ENCODE data around the gene CLEC1B. TPM values are rescaled to one million over a fixed set of nuclear protein-coding genes. Genes with fewer than 3 reads are reported as not detected.

CLEC1B gene
- total and polyA plus RNA-seq, 9 of the 15 experiments (the other 6 are each of a cell fraction or from before 2014, with no cell fraction given) = not detected

- 0% methylated on average over 1 of the region's 3 CpGs for WGBS (ENCODE audit: insufficient coverage, low coverage, missing lambda C conversion rate)
- no peaks in the 10 kb centered on the region for H3K27me3 ChIP-seq (ENCODE audit: control insufficient read depth in 2 of 2, insufficient read depth in 2 of 2, low read length in 2 of 2)
- POLR2A ChIA-PET = no interaction called here
- no peaks in the 10 kb centered on the region for H3K9me1 ChIP-seq (ENCODE audit: control insufficient read depth, insufficient read depth, low read length)
- H3K4me2 ChIP-seq (ENCODE audit: insufficient read depth, low read length) = no peak overlapping the region
- ATAC-seq (no peak), DNase-seq (ENCODE audit: extremely low read depth in 1 of 4, low spot score in 3 of 4) (no peak), FAIRE-seq (no peak)
- H3K9ac ChIP-seq (ENCODE audit: insufficient read depth in 1 of 2, low read depth in 2 of 2, low read length in 2 of 2) = no peak overlapping the region
- in situ Hi-C loops (cut with MboI) = no loop called here
- CTCF ChIA-PET (ENCODE audit: low intra/inter-chr PET ratio) = no interaction called here
- H3K36me3 ChIP-seq (ENCODE audit: control insufficient read depth, insufficient read depth, low read length) = no peaks in the 10 kb centered on the region
- no peak overlapping the region for H2AFZ ChIP-seq (ENCODE audit: low read depth, low read length)
- H3K27ac ChIP-seq (ENCODE audit: extremely low read depth, low read depth, low read length) = no peak overlapping the region
- no peaks in the 10 kb centered on the region for H3K79me2 ChIP-seq (ENCODE audit: control insufficient read depth, insufficient read depth, low read length)
- H3K4me3 ChIP-seq = no peak overlapping the region
- BruUV-seq (replicated peaks) = no TSS peak
- intact Hi-C loops (cut with micrococcal nuclease) = no loop called here
- H3K4me1 ChIP-seq (replicated peaks in 1 of 2; ENCODE audit: control insufficient read depth in 2 of 2, insufficient read depth in 2 of 2, low read length in 2 of 2) = no peaks in the 10 kb centered on the region
- no peaks in the 10 kb centered on the region for H3K9me3 ChIP-seq (replicated peaks; ENCODE audit: control insufficient read depth, insufficient read depth, low read depth, low read length)
- no peaks in the 10 kb centered on the region for H4K20me1 ChIP-seq (replicated peaks; ENCODE audit: control insufficient read depth, insufficient read depth, low read length)
- TF ChIP-seq, protein P1, sequence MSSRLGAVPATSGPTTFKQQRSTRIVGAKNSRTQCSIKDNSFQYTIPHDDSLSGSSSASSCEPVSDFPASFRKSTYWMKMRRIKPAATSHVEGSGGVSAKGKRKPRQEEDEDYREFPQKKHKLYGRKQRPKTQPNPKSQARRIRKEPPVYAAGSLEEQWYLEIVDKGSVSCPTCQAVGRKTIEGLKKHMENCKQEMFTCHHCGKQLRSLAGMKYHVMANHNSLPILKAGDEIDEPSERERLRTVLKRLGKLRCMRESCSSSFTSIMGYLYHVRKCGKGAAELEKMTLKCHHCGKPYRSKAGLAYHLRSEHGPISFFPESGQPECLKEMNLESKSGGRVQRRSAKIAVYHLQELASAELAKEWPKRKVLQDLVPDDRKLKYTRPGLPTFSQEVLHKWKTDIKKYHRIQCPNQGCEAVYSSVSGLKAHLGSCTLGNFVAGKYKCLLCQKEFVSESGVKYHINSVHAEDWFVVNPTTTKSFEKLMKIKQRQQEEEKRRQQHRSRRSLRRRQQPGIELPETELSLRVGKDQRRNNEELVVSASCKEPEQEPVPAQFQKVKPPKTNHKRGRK (tag; IDR thresholded peaks at IDR 0.05) = no peak
- no peak for TF ChIP-seq GTF2E2 (tag; IDR thresholded peaks at IDR 0.05)
- no peak for TF ChIP-seq PHTF2 (CRISPR knock-in tag; IDR thresholded peaks at IDR 0.05)
- TF ChIP-seq CBX2 (IDR thresholded peaks at IDR 0.05; ENCODE audit: insufficient read depth, low read length, poor library complexity, severe bottlenecking) = no peak
- TF ChIP-seq HMGXB4 (CRISPR knock-in tag; IDR thresholded peaks at IDR 0.05) = no peak
- no peak for TF ChIP-seq NFE2L1 (tag; IDR thresholded peaks at IDR 0.05; ENCODE audit: borderline replicate concordance, low read depth)
- TF ChIP-seq ZNF277 (CRISPR knock-in tag; IDR thresholded peaks at IDR 0.05; ENCODE audit: borderline replicate concordance) = no peak
- TF ChIP-seq, protein P2, sequence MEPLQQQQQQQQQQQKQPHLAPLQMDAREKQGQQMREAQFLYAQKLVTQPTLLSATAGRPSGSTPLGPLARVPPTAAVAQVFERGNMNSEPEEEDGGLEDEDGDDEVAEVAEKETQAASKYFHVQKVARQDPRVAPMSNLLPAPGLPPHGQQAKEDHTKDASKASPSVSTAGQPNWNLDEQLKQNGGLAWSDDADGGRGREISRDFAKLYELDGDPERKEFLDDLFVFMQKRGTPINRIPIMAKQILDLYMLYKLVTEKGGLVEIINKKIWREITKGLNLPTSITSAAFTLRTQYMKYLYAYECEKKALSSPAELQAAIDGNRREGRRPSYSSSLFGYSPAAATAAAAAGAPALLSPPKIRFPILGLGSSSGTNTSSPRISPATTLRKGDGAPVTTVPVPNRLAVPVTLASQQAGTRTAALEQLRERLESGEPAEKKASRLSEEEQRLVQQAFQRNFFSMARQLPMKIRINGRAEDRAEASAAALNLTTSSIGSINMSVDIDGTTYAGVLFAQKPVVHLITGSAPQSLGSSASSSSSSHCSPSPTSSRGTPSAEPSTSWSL (CRISPR knock-in tag; IDR thresholded peaks at IDR 0.05; ENCODE audit: borderline replicate concordance) = no peak
- TF ChIP-seq HCFC1 (IDR thresholded peaks at IDR 0.05; ENCODE audit: low read depth, low read length) = no peak
- no peak for TF ChIP-seq NFIX (CRISPR knock-in tag; IDR thresholded peaks at IDR 0.05; ENCODE audit: low read depth)
- no peak for TF ChIP-seq PHB2 (IDR thresholded peaks at IDR 0.05; ENCODE audit: low read depth)
- TF ChIP-seq, protein P3, sequence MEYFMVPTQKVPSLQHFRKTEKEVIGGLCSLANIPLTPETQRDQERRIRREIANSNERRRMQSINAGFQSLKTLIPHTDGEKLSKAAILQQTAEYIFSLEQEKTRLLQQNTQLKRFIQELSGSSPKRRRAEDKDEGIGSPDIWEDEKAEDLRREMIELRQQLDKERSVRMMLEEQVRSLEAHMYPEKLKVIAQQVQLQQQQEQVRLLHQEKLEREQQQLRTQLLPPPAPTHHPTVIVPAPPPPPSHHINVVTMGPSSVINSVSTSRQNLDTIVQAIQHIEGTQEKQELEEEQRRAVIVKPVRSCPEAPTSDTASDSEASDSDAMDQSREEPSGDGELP (CRISPR knock-in tag; IDR thresholded peaks at IDR 0.05; ENCODE audit: borderline replicate concordance) = no peak
- TF ChIP-seq ZKSCAN8 (CRISPR knock-in tag; IDR thresholded peaks at IDR 0.05) = no peak
- no peak for TF ChIP-seq FOXM1 (IDR thresholded peaks at IDR 0.05; ENCODE audit: low read depth)
- TF ChIP-seq FOXM1 (CRISPR knock-in tag; IDR thresholded peaks at IDR 0.05; ENCODE audit: low read depth) = no peak
- TF ChIP-seq ASH1L (IDR thresholded peaks at IDR 0.05; ENCODE audit: borderline replicate concordance, low read depth, partially characterized antibody) = no peak
These were observed 18.8 kb downstream of the CLEC1B start for GRCh38 chr12:9980126-9980525.
